Inflammatory macrophage (primary cell): ENCODE results near the gene ERICH2.

Experiments
- DNase-seq, 2 donors: peaks; one replicate each; pipeline ENCODE4 v3.0.0-alpha.2; 2020 to 2022

The ERICH2 gene

DNA sequence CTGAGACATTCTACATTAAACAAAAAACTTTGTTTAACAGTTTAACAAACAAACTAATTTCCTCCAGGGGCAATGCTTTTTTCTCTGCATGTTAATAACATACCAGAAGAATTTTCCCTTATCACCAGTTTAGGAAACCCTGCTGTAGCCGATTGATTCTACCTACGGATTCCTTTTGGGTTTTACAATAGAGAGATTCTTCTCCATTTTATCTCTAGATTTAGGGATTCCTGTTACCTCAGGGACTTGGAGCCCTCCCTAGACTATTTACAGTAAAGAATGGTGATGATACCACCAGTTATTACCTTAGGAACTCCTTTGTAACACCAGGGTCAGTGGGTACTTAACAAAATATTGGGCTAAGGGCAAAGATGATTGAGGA, 5.3 kb upstream of the ERICH2 start:
- no peak for DNase-seq

DNA sequence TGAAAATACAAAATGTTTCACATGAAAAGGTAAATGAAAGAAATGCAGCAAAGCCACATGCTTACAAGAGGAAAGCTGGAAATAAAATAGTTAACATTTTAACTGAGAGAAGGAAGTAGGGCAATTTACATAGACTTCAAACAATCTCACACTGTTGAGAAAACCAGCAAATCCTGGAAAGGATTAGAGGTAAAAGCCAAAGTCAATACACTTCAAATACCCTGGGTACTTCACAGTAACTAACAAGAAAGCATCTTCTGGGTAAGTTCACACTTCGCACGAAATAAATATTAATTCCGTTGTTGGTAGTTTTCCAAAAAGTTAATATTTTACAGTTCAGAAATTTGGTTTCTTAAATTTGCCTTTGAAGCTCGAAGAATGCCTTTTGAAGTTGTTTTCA, 3.5 kb upstream of the ERICH2 start:
- DNase-seq: no peak

GRCh38 chr2:170770606-170771420, 635 bp downstream of the ERICH2 start:
- DNase-seq: peak; percentile 36 to 45

GRCh38 chr2:170771421-170771937, 1.3 kb downstream of the ERICH2 start:
- no peak for DNase-seq

GRCh38 chr2:170772295-170772694, 2.1 kb downstream of the ERICH2 start:
- no peak for DNase-seq

GRCh38 chr2:170774074-170774473, 3.9 kb downstream of the ERICH2 start:
- DNase-seq: no peak

DNA sequence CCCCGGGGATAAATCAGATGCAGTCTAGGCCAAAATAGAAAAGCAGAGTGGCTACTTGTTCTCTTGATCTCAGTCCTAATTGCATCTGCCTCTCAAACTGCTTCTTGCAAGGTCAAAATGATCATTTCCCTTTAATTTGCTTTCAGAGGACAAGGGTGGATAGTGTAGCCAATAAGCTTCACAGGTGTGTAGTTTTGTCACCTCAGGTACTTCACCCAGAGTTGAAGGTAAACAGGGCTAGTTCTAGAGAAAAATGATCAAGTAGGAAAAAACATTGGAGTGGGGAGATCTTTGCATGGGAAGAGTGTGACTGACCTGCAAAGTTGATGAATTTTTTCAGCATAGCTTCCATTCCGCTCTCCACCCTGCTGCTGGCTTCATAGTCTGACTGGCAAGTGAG, 8.7 kb downstream of the ERICH2 start:
- no peak for DNase-seq

DNA sequence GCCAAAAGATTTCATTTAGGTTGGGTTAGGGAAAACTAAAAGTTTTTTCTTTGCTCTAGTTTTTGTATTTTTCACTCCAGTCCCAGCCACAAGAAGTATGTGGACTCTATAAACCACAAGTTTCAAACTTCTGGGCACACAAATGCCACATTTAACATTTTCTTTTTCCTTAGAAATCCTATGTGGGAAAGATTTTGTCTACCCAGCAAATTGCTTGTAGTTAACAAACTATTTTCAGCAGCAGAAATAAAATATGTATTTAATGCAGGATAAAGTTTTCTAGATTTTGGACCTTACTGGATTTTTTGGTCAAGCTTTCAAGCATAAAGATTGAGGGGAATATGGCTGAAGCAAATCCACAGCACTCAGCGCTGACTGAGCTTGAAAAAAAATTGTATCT, 9.1 kb downstream of the ERICH2 start:
- DNase-seq: no peak

GRCh38 chr2:170782673-170783072, 12.5 kb downstream of the ERICH2 start:
- DNase-seq: no peak

GRCh38 chr2:170783549-170783948, 13.4 kb downstream of the ERICH2 start:
- DNase-seq: no peak

DNA sequence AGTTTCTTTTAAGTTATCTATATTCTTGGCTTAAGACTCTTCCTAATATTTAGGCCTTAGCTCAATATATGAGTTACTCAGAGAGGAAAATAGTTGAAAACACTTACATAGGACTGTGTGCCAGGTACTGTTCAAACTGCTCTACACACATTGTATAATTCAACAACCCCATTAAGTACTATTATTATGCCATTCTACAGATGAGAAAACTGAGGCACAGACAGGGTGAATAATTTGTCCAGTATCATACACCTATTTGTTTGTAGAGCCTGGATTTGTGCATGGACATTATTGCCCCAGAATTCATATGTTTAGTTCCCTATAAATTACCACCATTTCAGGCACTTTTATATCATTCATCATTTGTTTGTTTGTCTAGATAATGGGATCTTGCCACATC, 28.8 kb downstream of the ERICH2 start:
- DNase-seq: no peak

DNA sequence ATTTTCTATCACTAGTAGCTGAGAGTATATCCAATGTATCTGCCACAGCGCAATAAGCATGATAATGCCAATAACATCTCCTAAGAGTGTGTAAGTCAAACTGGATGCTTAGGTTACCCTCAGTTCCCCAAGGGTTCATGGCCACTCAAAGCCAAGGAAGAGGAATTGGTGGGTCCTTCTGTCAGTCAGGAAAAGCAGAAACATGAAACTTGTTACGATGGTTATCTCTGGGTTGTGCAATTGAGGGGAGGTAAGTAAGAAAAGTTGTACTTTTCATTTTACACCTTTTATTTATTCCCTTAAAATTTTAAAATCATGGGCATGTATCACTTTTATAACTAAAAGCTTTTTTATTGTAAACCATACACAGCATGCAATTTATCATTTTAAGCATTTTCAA, 36.4 kb downstream of the ERICH2 start:
- no peak for DNase-seq

- peak; percentile 68 to 79 for DNase-seq
Observed at GRCh38 chr2:170812710-170813600, 42.8 kb downstream of the ERICH2 start.

DNA sequence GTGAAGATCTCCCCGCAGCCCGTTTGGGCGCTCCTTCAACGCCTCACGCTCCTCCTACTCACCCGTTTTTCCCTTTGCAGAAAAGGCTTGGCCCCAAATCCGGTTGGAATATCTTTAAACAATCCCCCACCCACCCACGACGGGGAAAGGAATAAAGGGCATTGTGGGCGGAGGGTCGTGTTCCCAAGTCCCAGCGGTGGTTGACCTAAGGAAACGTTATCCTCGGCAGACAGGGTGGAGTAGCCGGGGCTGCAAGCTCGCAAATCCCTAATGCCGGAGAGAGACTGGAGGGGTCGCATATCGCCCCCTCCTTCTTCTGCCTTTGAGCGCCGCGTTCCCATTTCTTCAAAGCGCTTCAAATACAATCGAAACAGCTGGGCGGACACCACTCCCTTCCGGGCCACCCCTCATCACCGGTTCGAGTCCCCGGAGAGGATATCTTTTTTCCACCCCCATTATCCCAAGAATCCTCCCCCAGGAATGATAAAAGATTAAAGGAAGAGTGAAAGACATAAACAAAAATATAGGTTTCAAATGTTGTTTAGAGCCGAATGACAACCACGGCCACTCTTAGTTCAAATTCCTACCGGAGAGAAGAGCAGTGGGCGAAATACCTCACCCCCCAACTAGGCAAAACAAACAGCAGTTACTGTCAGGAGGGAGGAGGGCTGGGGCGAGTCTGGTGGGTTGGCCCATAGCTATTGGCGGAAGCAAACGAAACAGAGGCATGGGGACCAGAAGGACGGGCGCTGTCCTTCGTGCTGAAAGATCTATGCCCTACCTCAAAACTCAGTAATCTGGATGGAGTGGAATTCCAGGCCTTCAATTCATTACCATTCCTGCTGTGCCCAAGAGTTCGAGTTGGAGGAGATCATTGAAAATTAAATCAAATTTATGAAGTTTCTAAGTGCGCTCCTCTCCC, 43.7 kb downstream of the ERICH2 start:
- peak in 1 of 2 donors; percentile 38 for DNase-seq

GRCh38 chr2:170814533-170815230, 44.5 kb downstream of the ERICH2 start:
- DNase-seq: no peak

DNA sequence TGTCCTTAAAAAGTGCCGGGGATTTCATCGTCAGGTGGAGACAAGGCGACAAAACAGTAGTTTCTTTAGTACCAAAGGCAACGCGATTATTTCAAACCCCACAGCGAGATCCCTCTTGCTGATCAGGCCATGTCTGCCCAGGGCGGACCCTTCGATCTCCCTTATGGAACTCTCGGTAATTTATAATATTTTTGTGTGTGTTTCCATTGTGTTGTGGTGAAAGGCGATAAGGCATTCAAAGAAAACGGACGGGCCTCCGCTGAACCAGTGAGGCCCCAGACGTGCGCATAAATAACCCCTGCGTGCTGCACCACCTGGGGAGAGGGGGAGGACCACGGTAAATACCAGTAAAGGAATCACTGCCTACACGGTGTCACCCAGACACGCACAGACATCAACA, 45.1 kb downstream of the ERICH2 start:
- no peak for DNase-seq

DNA sequence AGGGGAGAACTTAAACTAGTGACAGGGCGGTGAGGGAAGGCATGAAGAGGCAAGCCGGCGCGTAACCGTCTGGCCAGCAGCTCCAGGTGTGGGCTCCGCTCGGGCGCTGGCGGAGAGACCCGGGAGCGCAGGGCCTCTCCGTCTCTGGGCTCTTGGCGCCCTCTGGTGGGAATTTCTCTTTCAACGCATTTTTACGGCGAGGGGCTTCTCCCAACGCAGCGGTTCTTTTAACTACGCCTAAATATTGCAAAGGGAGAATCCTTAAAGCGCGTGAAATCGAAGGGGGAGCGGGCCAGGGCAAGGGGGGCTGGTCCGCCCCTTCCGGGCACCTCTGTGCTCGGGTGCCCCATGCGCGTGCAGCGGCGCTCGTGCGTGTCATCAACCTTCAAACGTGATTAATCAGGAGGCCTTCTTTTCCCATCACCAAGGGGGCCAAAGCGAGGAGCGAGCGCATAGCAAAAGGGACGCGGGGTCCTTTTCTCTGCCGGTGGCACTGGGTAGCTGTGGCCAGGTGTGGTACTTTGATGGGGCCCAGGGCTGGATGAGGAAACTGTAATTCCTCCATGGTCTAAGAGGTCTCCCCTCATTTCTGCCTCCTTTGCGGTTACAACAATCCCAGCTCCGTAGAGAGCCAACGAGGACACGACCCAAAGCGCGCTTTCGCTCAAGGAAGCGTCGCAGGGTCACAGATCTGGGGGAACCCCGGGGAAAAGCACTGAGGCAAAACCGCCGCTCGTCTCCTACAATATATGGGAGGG, 45.7 kb downstream of the ERICH2 start:
- peak; percentile 29 to 31 for DNase-seq

GRCh38 chr2:170816504-170817092, 46.4 kb downstream of the ERICH2 start, which contains the start of gene GAD1:
TSS of gene GAD1 (plus strand) at chr2:170816887. CDS start at chr2:170818592, 1,705 bp downstream.
- peak; percentile 58 to 82 for DNase-seq

GRCh38 chr2:170817093-170818035, 47.2 kb downstream of the ERICH2 start:
- DNase-seq: no peak
